Measurements from ENCODE around the gene TFE3.

TFE3 gene

GRCh38 chrX:49043220-49043986 lies at the start of gene TFE3:
TFE3 (minus strand) TSS chrX:49043357; CDS start chrX:49043226, 131 bp downstream.
- DNase-seq (ENCODE audit: low read depth, low spot score), result peak; percentile 100

GRCh38 chrX:49089553-49089952 lies 46.4 kb upstream of the TFE3 start:
- DNase-seq (ENCODE audit: low read depth, low spot score), result no peak

GRCh38 chrX:49082271-49082871 lies 39.2 kb upstream of the TFE3 start:
- no peak for DNase-seq (ENCODE audit: low read depth, low spot score)

GRCh38 chrX:49079489-49080428 lies 36.6 kb upstream of the TFE3 start, which contains the start of gene WDR45:
WDR45 (minus strand) TSS chrX:49079887; CDS start chrX:49078095, 1,792 bp downstream.
- peak; percentile 85 for DNase-seq (ENCODE audit: low read depth, low spot score)

GRCh38 chrX:49077941-49078340 lies 34.8 kb upstream of the TFE3 start:
- no peak for DNase-seq (ENCODE audit: low read depth, low spot score)

- peak; percentile 37 for DNase-seq (ENCODE audit: low read depth, low spot score)
These were observed 32.2 kb upstream of the TFE3 start for GRCh38 chrX:49075347-49075746.

- DNase-seq (ENCODE audit: low read depth, low spot score), result peak; percentile 97
These were observed 30.7 kb upstream of the TFE3 start, which contains the start of gene PRAF2 for GRCh38 chrX:49073601-49074575. PRAF2 (minus strand) TSS chrX:49074002; CDS start chrX:49073987, 15 bp downstream.

GRCh38 chrX:49072712-49073095 lies 29.5 kb upstream of the TFE3 start:
- DNase-seq (ENCODE audit: low read depth, low spot score), result no peak

GRCh38 chrX:49071877-49072711 lies 28.9 kb upstream of the TFE3 start:
- DNase-seq (ENCODE audit: low read depth, low spot score), result peak; percentile 92

GRCh38 chrX:49070988-49071387 lies 27.8 kb upstream of the TFE3 start:
- DNase-seq (ENCODE audit: low read depth, low spot score), result no peak

- no peak for DNase-seq (ENCODE audit: low read depth, low spot score)
These were observed 25.9 kb upstream of the TFE3 start for GRCh38 chrX:49069038-49069437.

- no peak for DNase-seq (ENCODE audit: low read depth, low spot score)
These were observed 24.3 kb upstream of the TFE3 start for GRCh38 chrX:49067285-49068120.

- peak; percentile 20 for DNase-seq (ENCODE audit: low read depth, low spot score)
These were observed 23.5 kb upstream of the TFE3 start for GRCh38 chrX:49066690-49067089.

- no peak for DNase-seq (ENCODE audit: low read depth, low spot score)
These were observed 23.1 kb upstream of the TFE3 start for GRCh38 chrX:49066278-49066677.

GRCh38 chrX:49064735-49065134 lies 21.6 kb upstream of the TFE3 start:
- DNase-seq (ENCODE audit: low read depth, low spot score), result no peak

GRCh38 chrX:49064303-49064702 lies 21.1 kb upstream of the TFE3 start:
- no peak for DNase-seq (ENCODE audit: low read depth, low spot score)

GRCh38 chrX:49063715-49064114 lies 20.6 kb upstream of the TFE3 start:
- no peak for DNase-seq (ENCODE audit: low read depth, low spot score)

- DNase-seq (ENCODE audit: low read depth, low spot score), result no peak
These were observed 18.8 kb upstream of the TFE3 start for GRCh38 chrX:49061916-49062315.

- DNase-seq (ENCODE audit: low read depth, low spot score), result no peak
These were observed 18.3 kb upstream of the TFE3 start for GRCh38 chrX:49061490-49061889.
